NB4 (cell line): ENCODE data around the gene SYTL5.

ENCODE experiments used
- CTCF ChIP-seq: IDR thresholded peaks from one replicate; pipeline ENCODE4 v1.5.1; 2012; ENCODE audit warnings: low read depth, low read length
- MYC ChIP-seq: IDR thresholded peaks from 2 replicates; pipeline ENCODE4 v1.6.1; 2011; ENCODE audit warnings: low read depth, low read length
- POLR2A ChIP-seq: IDR thresholded peaks from 2 replicates; pipeline ENCODE4 v1.6.1; 2011; ENCODE audit warnings: mild to moderate bottlenecking; ENCODE audit not compliant: insufficient read length; ENCODE audit errors: extremely low read depth

GRCh38 chrX:38066934-38067333, 60.6 kb downstream of the SYTL5 start:
- TF ChIP-seq CTCF (no peak), MYC (no peak), POLR2A (no peak)
